Kidney epithelial cell (primary cell): Measurements from ENCODE around the gene PDRG1. TPM values are rescaled to one million over a fixed set of nuclear protein-coding genes. Genes with fewer than 3 reads are reported as not detected.

Experiments used
- DNase-seq: peaks from one replicate; pipeline ENCODE4 v3.0.0-alpha.2; 2010; ENCODE audit warnings: low read depth
- H3K27me3 ChIP-seq: 2 replicates; pipeline ENCODE4 v1.6.0; 2011; ENCODE audit warnings: low read length; ENCODE audit not compliant: control insufficient read depth, insufficient read depth
- H3K36me3 ChIP-seq: 2 replicates; pipeline ENCODE4 v1.5.1; 2011; ENCODE audit warnings: low read length; ENCODE audit not compliant: control insufficient read depth, insufficient read depth
- H3K4me3 ChIP-seq: 2 replicates; pipeline ENCODE4 v1.5.1; 2011; ENCODE audit warnings: low read depth, mild to moderate bottlenecking, control low read depth, low read length
- total RNA-seq: library from RNA; depleted of rRNA; stranded (reverse); fragments of >200 nt; gene quantifications from 2 replicates; pipeline ENCODE4 v1.2.3, GENCODE V29; 2015
- TF ChIP-seq, protein P1 (sequence below): IDR thresholded peaks from 2 replicates; pipeline ENCODE4 v1.5.1; 2011; ENCODE audit warnings: mild to moderate bottlenecking, moderate library complexity, low read length, control low read depth, inconsistent platforms; ENCODE audit not compliant: insufficient read depth, poor library complexity, severe bottlenecking

Gene PDRG1
- total RNA-seq, 1 donor from 2014 or later: 18.0 TPM

DNA sequence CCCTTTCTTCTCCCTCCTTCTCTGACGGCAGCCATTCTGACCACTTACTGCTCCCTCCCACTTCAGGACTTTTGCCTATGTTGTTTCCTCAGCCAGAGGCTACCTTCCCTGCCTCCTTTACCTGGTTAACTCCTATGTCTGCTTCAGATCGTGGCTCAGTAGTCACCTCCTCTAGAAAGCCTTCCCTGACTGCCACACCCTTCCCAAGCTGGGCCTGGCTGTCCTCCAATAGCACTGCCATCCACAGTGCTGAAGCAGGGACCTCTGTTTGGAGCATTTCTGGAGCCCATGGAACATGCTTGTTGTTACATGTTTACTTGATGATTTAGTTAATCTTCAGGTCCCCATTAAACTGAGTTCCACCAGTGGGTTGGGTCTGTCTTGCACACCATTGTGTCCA is 29.9 kb upstream of the PDRG1 start:
- H3K36me3 ChIP-seq: no peaks in the 10 kb centered on the region
- DNase-seq: no peak

GRCh38 chr20:31979713-31980426 is 28.0 kb upstream of the PDRG1 start:
- Histone ChIP-seq H3K27me3 (peaks cover 14% of the 10 kb centered on the region), H3K36me3 (no peaks in the 10 kb centered on the region), H3K4me3 (no peak overlapping the region)
- TF ChIP-seq, protein P1, sequence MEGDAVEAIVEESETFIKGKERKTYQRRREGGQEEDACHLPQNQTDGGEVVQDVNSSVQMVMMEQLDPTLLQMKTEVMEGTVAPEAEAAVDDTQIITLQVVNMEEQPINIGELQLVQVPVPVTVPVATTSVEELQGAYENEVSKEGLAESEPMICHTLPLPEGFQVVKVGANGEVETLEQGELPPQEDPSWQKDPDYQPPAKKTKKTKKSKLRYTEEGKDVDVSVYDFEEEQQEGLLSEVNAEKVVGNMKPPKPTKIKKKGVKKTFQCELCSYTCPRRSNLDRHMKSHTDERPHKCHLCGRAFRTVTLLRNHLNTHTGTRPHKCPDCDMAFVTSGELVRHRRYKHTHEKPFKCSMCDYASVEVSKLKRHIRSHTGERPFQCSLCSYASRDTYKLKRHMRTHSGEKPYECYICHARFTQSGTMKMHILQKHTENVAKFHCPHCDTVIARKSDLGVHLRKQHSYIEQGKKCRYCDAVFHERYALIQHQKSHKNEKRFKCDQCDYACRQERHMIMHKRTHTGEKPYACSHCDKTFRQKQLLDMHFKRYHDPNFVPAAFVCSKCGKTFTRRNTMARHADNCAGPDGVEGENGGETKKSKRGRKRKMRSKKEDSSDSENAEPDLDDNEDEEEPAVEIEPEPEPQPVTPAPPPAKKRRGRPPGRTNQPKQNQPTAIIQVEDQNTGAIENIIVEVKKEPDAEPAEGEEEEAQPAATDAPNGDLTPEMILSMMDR: no peak
- DNase-seq: no peak

More for the DNA sequence above, 29.9 kb upstream of the PDRG1 start:
- H3K27me3 ChIP-seq: peaks cover 16% of the 10 kb centered on the region
- H3K4me3 ChIP-seq: no peak overlapping the region
- TF ChIP-seq, protein P1: no peak

DNA sequence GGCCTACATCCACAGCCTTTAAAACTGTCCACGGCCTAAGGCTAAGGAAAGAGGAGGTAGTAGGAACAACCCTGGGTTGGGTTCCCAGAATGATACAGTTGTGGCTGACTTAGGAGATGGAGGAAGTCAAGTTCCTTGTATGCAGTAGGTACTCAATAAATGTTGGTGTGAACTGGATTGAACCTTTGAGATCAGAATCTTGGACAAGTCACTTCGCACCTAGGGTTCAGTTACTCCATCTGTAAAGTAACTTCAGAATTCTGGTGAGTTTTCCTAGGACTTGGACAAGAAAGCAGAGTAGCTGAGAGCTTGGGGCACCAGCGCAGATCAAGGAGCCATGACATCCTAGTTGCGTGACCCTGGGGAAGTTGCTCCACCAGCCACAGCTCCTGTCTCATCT is 25.2 kb upstream of the PDRG1 start:
- TF ChIP-seq, protein P1: no peak
- H3K4me3 ChIP-seq: no peak overlapping the region
- H3K27me3 ChIP-seq: peaks cover 14% of the 10 kb centered on the region
- no peak for DNase-seq
- H3K36me3 ChIP-seq: no peaks in the 10 kb centered on the region

DNA sequence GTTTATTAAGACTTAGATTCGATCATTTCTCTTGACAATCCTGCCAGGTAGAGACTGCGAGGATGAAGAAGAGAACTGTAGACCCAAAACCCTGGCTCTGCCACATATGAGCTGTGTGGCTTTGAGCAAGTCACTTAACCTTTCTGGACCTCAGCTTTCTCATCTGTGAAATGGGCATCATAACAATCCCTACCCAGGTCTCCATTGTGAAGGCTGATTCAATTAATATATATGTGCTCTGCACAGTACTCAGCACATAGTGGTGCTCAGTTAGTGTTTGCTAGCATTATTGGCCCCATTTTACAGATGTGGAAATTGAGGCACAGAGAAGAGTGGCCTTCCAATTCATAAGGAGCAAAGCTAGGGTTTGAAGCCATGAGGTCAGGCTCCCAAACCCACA is 24.0 kb upstream of the PDRG1 start:
- Histone ChIP-seq H3K36me3 (no peaks in the 10 kb centered on the region), H3K4me3 (no peak overlapping the region), H3K27me3 (peaks cover 13% of the 10 kb centered on the region)
- no peak for DNase-seq
- TF ChIP-seq, protein P1: no peak

- Histone ChIP-seq H3K27me3 (peaks cover 11% of the 10 kb centered on the region), H3K4me3 (no peak overlapping the region), H3K36me3 (no peaks in the 10 kb centered on the region)
- TF ChIP-seq, protein P1: no peak
- no peak for DNase-seq
These were observed 23.2 kb upstream of the PDRG1 start for GRCh38 chr20:31974951-31975487.

GRCh38 chr20:31974296-31974695 is 22.4 kb upstream of the PDRG1 start:
- DNase-seq: no peak
- Histone ChIP-seq H3K36me3 (no peaks in the 10 kb centered on the region), H3K27me3 (peaks cover 12% of the 10 kb centered on the region), H3K4me3 (no peak overlapping the region)
- TF ChIP-seq, protein P1: no peak
